ENCODE results near the gene PIK3R5. TPM values are rescaled to one million over a fixed set of nuclear protein-coding genes. Genes with fewer than 3 reads are reported as not detected.
"Not testable (repeated sequence)": the region's sequence is repeated elsewhere in the genome, so short reads cannot be mapped to it uniquely, and the experiment has no call there.

Gene PIK3R5
- polyA plus RNA-seq, 3 donors, result 32.1 to 127 (median 47.5) TPM

GRCh38 chr17:8994319-8994718, 28.8 kb upstream of the PIK3R5 start:
- H3K79me2 ChIP-seq (ENCODE audit: insufficient read depth, low read length), result no peaks in the 10 kb centered on the region
- peak; percentile 56 to 69 (median 66) for DNase-seq
- no peaks in the 10 kb centered on the region for H3K36me3 ChIP-seq (replicated peaks in 1 of 2; ENCODE audit: control insufficient read depth in 1 of 2, insufficient read depth in 2 of 2, low read length in 2 of 2)
- intact Hi-C loops (cut with micrococcal nuclease), result loop anchor here (5.0 kb wide), 2 partner anchors 82 to 92 kb away; no protein-coding TSS in a partner anchor
- WGBS (ENCODE audit: insufficient coverage), result 77% methylated on average over 6 of the region's 7 CpGs
- peak overlapping the region in 1 of 7 donors; percentile 68 for H3K27ac Mint-ChIP-seq
- H2AFZ ChIP-seq (ENCODE audit: insufficient read depth, low read depth, low read length, poor library complexity, severe bottlenecking), result no peak overlapping the region
- no peak overlapping the region for H3K4me2 ChIP-seq (replicated peaks; ENCODE audit: extremely low read depth, low read length, poor library complexity, severe bottlenecking)
- TF ChIP-seq, protein P1, sequence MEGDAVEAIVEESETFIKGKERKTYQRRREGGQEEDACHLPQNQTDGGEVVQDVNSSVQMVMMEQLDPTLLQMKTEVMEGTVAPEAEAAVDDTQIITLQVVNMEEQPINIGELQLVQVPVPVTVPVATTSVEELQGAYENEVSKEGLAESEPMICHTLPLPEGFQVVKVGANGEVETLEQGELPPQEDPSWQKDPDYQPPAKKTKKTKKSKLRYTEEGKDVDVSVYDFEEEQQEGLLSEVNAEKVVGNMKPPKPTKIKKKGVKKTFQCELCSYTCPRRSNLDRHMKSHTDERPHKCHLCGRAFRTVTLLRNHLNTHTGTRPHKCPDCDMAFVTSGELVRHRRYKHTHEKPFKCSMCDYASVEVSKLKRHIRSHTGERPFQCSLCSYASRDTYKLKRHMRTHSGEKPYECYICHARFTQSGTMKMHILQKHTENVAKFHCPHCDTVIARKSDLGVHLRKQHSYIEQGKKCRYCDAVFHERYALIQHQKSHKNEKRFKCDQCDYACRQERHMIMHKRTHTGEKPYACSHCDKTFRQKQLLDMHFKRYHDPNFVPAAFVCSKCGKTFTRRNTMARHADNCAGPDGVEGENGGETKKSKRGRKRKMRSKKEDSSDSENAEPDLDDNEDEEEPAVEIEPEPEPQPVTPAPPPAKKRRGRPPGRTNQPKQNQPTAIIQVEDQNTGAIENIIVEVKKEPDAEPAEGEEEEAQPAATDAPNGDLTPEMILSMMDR (IDR thresholded peaks at IDR 0.05), result peak; percentile 83
- no peaks in the 10 kb centered on the region for H3K36me3 Mint-ChIP-seq
- H3K4me1 ChIP-seq (ENCODE audit: control insufficient read depth in 1 of 2, insufficient read depth in 2 of 2, low read length in 2 of 2), result peaks cover 0 to 10% of the 10 kb centered on the region in 2 donors
- H3K27me3 ChIP-seq (ENCODE audit: control insufficient read depth in 2 of 2, insufficient read depth in 2 of 2, low read length in 2 of 2), result peaks cover 3 to 8% of the 10 kb centered on the region in 2 donors
- no peak overlapping the region for H3K27ac ChIP-seq (ENCODE audit: low read depth in 1 of 2, low read length in 2 of 2)
- H3K9ac ChIP-seq (ENCODE audit: insufficient read depth, low read length, poor library complexity, severe bottlenecking), result no peak overlapping the region
- H3K27me3 Mint-ChIP-seq (ENCODE audit: low read depth in 3 of 3), result peaks cover 9 to 17% (median 11%) of the 10 kb centered on the region in 3 donors
- H3K9me3 Mint-ChIP-seq, result peaks cover 0 to 5% (median 0%) of the 10 kb centered on the region in 7 donors
- no peak overlapping the region for H3K4me3 ChIP-seq (replicated peaks in 1 of 3; ENCODE audit: low read depth in 2 of 3, low read length in 3 of 3)
- peaks cover 0 to 6% of the 10 kb centered on the region in 2 donors for H3K9me3 ChIP-seq (replicated peaks in 1 of 2; ENCODE audit: control insufficient read depth in 1 of 2, insufficient read depth in 1 of 2, low read length in 2 of 2)
- no peaks in the 10 kb centered on the region for H4K20me1 ChIP-seq (ENCODE audit: insufficient read depth, low read length)
- no peak overlapping the region for H3K4me3 Mint-ChIP-seq
- H3K4me1 Mint-ChIP-seq, result peaks cover 9% of the 10 kb centered on the region

GRCh38 chr17:8991514-8992285, 26.2 kb upstream of the PIK3R5 start:
- Mint-ChIP-seq H3K27ac (peak overlapping the region in 3 of 7 donors; percentile 8 to 21 (median 12)), H3K27me3 (ENCODE audit: low read depth in 3 of 3) (peaks cover 4 to 9% (median 5%) of the 10 kb centered on the region in 3 donors), H3K4me3 (no peak overlapping the region), H3K4me1 (peaks cover 9% of the 10 kb centered on the region), H3K36me3 (peaks cover 0 to 5% of the 10 kb centered on the region in 2 donors), H3K9me3 (peaks cover 0 to 13% (median 3%) of the 10 kb centered on the region in 7 donors)
- peak; percentile 58 to 71 (median 66) for DNase-seq
- Histone ChIP-seq H3K9ac (ENCODE audit: insufficient read depth, low read length, poor library complexity, severe bottlenecking) (no peak overlapping the region), H3K4me1 (ENCODE audit: control insufficient read depth in 1 of 2, insufficient read depth in 2 of 2, low read length in 2 of 2) (peaks cover 0 to 10% of the 10 kb centered on the region in 2 donors), H3K36me3 (replicated peaks in 1 of 2; ENCODE audit: control insufficient read depth in 1 of 2, insufficient read depth in 2 of 2, low read length in 2 of 2) (no peaks in the 10 kb centered on the region), H4K20me1 (ENCODE audit: insufficient read depth, low read length) (no peaks in the 10 kb centered on the region), H3K4me3 (replicated peaks in 1 of 3; ENCODE audit: low read depth in 2 of 3, low read length in 3 of 3) (no peak overlapping the region), H3K79me2 (ENCODE audit: insufficient read depth, low read length) (no peaks in the 10 kb centered on the region), H3K4me2 (replicated peaks; ENCODE audit: extremely low read depth, low read length, poor library complexity, severe bottlenecking) (no peak overlapping the region), H3K27ac (ENCODE audit: low read depth in 1 of 2, low read length in 2 of 2) (no peak overlapping the region), H2AFZ (ENCODE audit: insufficient read depth, low read depth, low read length, poor library complexity, severe bottlenecking) (no peak overlapping the region), H3K27me3 (ENCODE audit: control insufficient read depth in 2 of 2, insufficient read depth in 2 of 2, low read length in 2 of 2) (no peaks in the 10 kb centered on the region), H3K9me3 (replicated peaks in 1 of 2; ENCODE audit: control insufficient read depth in 1 of 2, insufficient read depth in 1 of 2, low read length in 2 of 2) (peaks cover 0 to 6% of the 10 kb centered on the region in 2 donors)
- intact Hi-C loops (cut with micrococcal nuclease), result loop anchor here (5.0 kb wide), 2 partner anchors 79 to 89 kb away; no protein-coding TSS in a partner anchor
- TF ChIP-seq, protein P1 (IDR thresholded peaks at IDR 0.05), result peak; percentile 96
- WGBS (ENCODE audit: insufficient coverage), result 95% methylated on average over 4 of the region's 10 CpGs

DNA sequence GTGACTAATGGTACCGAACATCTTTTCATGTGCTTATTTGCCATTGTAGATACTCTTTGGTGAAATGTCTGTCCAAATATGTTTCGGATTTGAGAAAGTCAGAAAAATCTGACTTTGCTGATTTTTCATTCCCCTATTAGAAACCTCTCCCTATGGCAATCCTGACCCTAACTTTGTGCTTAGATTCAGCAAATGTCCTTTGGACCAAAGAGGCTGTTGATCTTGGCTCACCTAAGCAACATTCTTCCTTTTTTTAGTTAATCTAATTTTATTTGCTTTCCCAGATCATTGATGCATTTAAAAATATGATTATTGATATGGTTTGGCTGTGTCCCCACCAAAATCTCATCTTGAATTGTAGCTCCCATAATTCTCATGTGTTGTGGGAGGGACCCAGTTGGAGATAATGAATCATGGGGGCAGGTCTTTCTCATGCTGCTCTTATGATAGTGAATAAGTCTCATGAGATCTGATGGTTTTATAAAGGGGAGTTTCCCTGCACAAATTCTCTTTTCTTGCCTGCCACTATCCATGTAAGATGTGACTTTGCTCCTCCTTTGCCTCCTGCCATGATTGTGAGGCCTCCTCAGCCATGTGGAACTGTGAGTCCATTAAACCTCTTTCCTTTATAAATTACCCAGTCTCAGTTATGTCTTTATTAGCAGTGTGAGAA, 22.9 kb upstream of the PIK3R5 start:
- H3K27me3 Mint-ChIP-seq (ENCODE audit: low read depth in 3 of 3); H3K27ac ChIP-seq (ENCODE audit: low read depth in 1 of 2, low read length in 2 of 2); H3K9me3 ChIP-seq (replicated peaks in 1 of 2; ENCODE audit: control insufficient read depth in 1 of 2, insufficient read depth in 1 of 2, low read length in 2 of 2); H2AFZ ChIP-seq (ENCODE audit: insufficient read depth, low read depth, low read length, poor library complexity, severe bottlenecking); H3K36me3 ChIP-seq (replicated peaks in 1 of 2; ENCODE audit: control insufficient read depth in 1 of 2, insufficient read depth in 2 of 2, low read length in 2 of 2); H3K9me3 Mint-ChIP-seq; H3K4me3 Mint-ChIP-seq; intact Hi-C loops (cut with micrococcal nuclease); H3K79me2 ChIP-seq (ENCODE audit: insufficient read depth, low read length); H3K4me2 ChIP-seq (replicated peaks; ENCODE audit: extremely low read depth, low read length, poor library complexity, severe bottlenecking); H3K4me3 ChIP-seq (replicated peaks in 1 of 3; ENCODE audit: low read depth in 2 of 3, low read length in 3 of 3); H3K9ac ChIP-seq (ENCODE audit: insufficient read depth, low read length, poor library complexity, severe bottlenecking); H3K36me3 Mint-ChIP-seq; H4K20me1 ChIP-seq (ENCODE audit: insufficient read depth, low read length); H3K27me3 ChIP-seq (ENCODE audit: control insufficient read depth in 2 of 2, insufficient read depth in 2 of 2, low read length in 2 of 2): not testable (repeated sequence)
- H3K4me1 ChIP-seq (ENCODE audit: control insufficient read depth in 1 of 2, insufficient read depth in 2 of 2, low read length in 2 of 2), result peaks cover 21 to 28% of the 10 kb centered on the region in 2 donors
- peak in 1 of 3 donors; percentile 48 for DNase-seq
- no CpG with 5 or more reads among the region's 2 CpGs for WGBS (ENCODE audit: insufficient coverage)
- Mint-ChIP-seq H3K4me1 (peaks cover 23% of the 10 kb centered on the region), H3K27ac (peak overlapping the region in 1 of 7 donors; percentile 54)
